Ishikawa (cell line): ENCODE results near the gene BIRC6.

Source experiments
- CEBPB ChIP-seq: IDR thresholded peaks from 2 replicates; pipeline ENCODE4 v1.6.1; 2012
- CREB1 ChIP-seq: IDR thresholded peaks from 2 replicates; pipeline ENCODE4 v1.6.1; 2012; ENCODE audit warnings: low read depth
- EGR1 ChIP-seq: IDR thresholded peaks from 2 replicates; pipeline ENCODE4 v1.6.1; 2012
- EP300 ChIP-seq: IDR thresholded peaks from 2 replicates; pipeline ENCODE4 v1.6.1; 2012; ENCODE audit warnings: borderline replicate concordance
- FOXM1 ChIP-seq: IDR thresholded peaks from 2 replicates; pipeline ENCODE4 v1.6.1; 2012; ENCODE audit warnings: low read depth, borderline replicate concordance
- NFIC ChIP-seq: IDR thresholded peaks from 2 replicates; pipeline ENCODE4 v1.6.1; 2012
- RAD21 ChIP-seq: IDR thresholded peaks from 2 replicates; pipeline ENCODE4 v1.6.1; 2012; ENCODE audit warnings: low read depth
- TAF1 ChIP-seq: IDR thresholded peaks from 2 replicates; pipeline ENCODE4 v1.6.1; 2012; ENCODE audit warnings: low read depth, mild to moderate bottlenecking
- TCF12 ChIP-seq: IDR thresholded peaks from 2 replicates; pipeline ENCODE4 v1.6.1; 2012; ENCODE audit warnings: low read depth
- TEAD4 ChIP-seq: IDR thresholded peaks from 2 replicates; pipeline ENCODE4 v1.6.1; 2012
- YY1 ChIP-seq: IDR thresholded peaks from 2 replicates; pipeline ENCODE4 v1.6.1; 2012; ENCODE audit warnings: low read depth
- ZBTB7A ChIP-seq: IDR thresholded peaks from 2 replicates; pipeline ENCODE4 v1.6.1; 2012; ENCODE audit warnings: low read depth
- TF ChIP-seq, protein P1 (sequence below): IDR thresholded peaks from 2 replicates; pipeline ENCODE4 v1.6.1; 2012; ENCODE audit warnings: low read depth, mild to moderate bottlenecking
- TF ChIP-seq, protein P2 (sequence below): IDR thresholded peaks from 2 replicates; pipeline ENCODE4 v1.6.1; 2012
- TF ChIP-seq, protein P3 (sequence below): IDR thresholded peaks from 2 replicates; pipeline ENCODE4 v1.6.1; 2012

Gene BIRC6

DNA sequence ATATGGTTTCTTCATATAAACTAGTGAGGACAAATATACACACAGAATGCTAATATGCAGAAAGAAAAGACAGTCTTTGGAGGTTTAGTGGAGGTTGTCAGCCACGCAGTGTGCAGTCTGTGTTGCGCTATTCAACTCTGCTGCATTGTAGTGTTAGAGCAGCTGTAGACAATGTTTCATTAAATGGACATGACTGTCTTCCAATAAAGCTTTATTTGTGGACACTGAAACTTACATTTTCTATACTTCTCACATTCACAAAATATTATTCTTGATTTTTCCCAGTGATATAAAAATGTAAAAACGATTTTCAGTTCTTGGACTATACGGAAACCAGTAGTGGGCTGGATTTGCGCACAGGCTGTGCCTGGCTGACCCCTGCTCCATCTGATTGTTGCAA lies 284.4 kb downstream of the BIRC6 start:
- TF ChIP-seq RAD21 (no peak), EGR1 (no peak), TCF12 (no peak), TAF1 (no peak), CEBPB (no peak), EP300 (no peak), ZBTB7A (no peak), TEAD4 (no peak), NFIC (no peak), FOXM1 (no peak), YY1 (no peak), CREB1 (no peak)
- TF ChIP-seq, protein P1, sequence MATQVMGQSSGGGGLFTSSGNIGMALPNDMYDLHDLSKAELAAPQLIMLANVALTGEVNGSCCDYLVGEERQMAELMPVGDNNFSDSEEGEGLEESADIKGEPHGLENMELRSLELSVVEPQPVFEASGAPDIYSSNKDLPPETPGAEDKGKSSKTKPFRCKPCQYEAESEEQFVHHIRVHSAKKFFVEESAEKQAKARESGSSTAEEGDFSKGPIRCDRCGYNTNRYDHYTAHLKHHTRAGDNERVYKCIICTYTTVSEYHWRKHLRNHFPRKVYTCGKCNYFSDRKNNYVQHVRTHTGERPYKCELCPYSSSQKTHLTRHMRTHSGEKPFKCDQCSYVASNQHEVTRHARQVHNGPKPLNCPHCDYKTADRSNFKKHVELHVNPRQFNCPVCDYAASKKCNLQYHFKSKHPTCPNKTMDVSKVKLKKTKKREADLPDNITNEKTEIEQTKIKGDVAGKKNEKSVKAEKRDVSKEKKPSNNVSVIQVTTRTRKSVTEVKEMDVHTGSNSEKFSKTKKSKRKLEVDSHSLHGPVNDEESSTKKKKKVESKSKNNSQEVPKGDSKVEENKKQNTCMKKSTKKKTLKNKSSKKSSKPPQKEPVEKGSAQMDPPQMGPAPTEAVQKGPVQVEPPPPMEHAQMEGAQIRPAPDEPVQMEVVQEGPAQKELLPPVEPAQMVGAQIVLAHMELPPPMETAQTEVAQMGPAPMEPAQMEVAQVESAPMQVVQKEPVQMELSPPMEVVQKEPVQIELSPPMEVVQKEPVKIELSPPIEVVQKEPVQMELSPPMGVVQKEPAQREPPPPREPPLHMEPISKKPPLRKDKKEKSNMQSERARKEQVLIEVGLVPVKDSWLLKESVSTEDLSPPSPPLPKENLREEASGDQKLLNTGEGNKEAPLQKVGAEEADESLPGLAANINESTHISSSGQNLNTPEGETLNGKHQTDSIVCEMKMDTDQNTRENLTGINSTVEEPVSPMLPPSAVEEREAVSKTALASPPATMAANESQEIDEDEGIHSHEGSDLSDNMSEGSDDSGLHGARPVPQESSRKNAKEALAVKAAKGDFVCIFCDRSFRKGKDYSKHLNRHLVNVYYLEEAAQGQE, result no peak
- TF ChIP-seq, protein P2, sequence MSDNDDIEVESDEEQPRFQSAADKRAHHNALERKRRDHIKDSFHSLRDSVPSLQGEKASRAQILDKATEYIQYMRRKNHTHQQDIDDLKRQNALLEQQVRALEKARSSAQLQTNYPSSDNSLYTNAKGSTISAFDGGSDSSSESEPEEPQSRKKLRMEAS, result no peak
- TF ChIP-seq, protein P3, sequence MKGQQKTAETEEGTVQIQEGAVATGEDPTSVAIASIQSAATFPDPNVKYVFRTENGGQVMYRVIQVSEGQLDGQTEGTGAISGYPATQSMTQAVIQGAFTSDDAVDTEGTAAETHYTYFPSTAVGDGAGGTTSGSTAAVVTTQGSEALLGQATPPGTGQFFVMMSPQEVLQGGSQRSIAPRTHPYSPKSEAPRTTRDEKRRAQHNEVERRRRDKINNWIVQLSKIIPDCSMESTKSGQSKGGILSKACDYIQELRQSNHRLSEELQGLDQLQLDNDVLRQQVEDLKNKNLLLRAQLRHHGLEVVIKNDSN, result no peak

DNA sequence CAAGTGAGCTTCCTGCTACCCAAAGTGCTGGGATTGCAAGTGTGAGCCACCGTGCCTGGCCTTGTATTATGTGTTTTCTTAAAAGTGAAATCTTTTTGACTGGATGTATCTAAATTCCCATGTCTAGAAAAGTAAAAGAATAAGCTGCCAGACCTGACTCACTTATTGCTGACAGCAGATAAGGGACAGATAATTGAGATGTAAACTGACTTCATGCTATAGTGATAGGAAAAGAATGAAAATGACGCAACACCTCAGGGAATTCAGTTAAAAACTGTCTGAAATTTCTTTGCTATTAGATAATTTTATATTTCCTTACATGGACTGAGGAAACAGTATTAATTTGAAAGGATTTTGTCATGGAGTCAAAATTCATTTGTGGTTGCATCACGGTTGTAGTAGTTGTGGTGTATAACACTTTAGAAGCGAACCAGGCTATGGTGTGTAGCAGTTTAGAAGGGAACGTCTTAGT lies 290.4 kb downstream of the BIRC6 start:
- TF ChIP-seq, protein P1, result no peak
- 0 out of 2 replicates have a peak, but pooled peaks have one; percentile 6 for TF ChIP-seq CEBPB

DNA sequence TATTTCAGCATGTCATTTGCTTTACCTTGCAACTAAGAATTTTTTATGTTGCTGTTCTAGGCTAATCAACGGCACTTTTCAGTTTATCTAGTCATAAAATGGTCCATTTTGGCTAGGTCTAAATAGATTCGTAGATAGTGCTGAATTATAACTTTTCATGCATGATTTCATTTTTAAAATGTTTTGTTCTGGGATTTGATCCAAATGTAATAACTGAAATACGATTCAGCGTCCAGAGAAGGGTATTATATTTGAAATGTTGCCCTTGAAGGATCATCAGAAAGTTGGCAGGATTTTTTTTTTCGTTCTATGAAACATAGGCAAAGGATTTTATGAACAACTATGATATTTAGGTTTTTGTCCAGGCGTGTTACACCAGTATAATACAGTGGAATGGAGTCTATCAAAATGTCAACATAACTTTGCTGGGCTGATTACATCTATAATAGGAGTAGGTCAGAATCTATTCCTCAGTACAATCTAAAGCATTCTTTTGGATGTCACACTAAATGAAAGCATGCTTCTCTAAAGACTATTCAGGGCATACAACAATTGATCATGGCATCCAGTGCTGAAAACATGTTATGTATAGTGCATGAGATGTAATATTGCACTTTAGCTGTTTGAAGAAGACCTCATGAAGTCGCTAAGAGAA lies 295.9 kb downstream of the BIRC6 start:
- TF ChIP-seq CREB1 (no peak), RAD21 (no peak), ZBTB7A (no peak), FOXM1 (no peak), TEAD4 (no peak)

DNA sequence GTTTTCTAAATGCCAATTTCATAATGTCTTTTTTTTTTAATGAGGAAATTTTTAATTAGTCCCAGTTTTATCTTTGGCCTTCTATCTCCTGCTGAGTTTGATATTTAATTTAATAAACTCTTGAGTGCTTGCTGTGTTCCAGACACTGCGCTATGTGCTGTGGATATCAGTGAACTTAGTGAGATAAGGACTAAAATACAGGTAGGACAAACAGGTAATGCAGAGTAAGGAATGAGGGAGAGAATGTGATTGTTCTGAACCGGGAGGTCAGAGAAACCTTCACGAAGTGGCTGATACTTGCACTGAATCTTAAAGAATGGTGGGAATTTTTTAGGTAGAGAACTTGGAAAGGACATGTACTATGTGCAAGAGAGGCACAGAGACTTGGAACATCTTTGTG lies 299.2 kb downstream of the BIRC6 start:
- TF ChIP-seq NFIC, result no peak
- TF ChIP-seq EGR1, result no peak
- TF ChIP-seq ZBTB7A, result no peak
- TF ChIP-seq FOXM1, result no peak
- TF ChIP-seq TCF12, result no peak
- TF ChIP-seq, protein P3, result no peak
- no peak for TF ChIP-seq TEAD4
- no peak for TF ChIP-seq EP300
- no peak for TF ChIP-seq CREB1
- TF ChIP-seq, protein P2, result no peak
- no peak for TF ChIP-seq RAD21
- no peak for TF ChIP-seq TAF1
- TF ChIP-seq, protein P1, result no peak

DNA sequence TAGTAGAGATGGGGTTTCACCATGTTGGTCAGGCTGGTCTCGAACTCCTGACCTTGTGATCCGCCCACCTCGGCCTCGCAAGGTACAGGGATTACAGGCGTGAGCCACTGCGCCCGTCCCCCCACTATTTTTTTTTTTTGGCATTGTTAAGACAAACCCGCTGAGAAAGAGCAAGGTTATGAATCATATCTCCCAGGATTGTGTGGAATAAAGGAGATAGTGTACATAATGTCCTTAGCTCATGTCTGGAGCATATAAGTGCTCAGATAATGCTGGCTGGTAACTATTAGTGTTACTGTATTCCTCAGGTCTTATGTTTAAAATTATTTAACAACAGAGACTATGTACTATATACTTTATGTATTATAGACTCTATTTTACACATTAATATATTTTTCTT lies 307.0 kb downstream of the BIRC6 start:
- TF ChIP-seq TCF12, result no peak
- TF ChIP-seq NFIC, result no peak
- no peak for TF ChIP-seq CREB1
- TF ChIP-seq ZBTB7A, result no peak
- TF ChIP-seq, protein P2, result no peak
- TF ChIP-seq, protein P3, result no peak
- TF ChIP-seq FOXM1, result no peak
- TF ChIP-seq, protein P1, result no peak
- no peak for TF ChIP-seq CEBPB
- no peak for TF ChIP-seq EP300
- TF ChIP-seq YY1, result no peak
- TF ChIP-seq TEAD4, result no peak
